Measurements from ENCODE around the gene APOBEC3C.
"Not testable (repeated sequence)": the region's sequence is repeated elsewhere in the genome, so short reads cannot be mapped to it uniquely, and the experiment has no call there.

APOBEC3C gene

DNA sequence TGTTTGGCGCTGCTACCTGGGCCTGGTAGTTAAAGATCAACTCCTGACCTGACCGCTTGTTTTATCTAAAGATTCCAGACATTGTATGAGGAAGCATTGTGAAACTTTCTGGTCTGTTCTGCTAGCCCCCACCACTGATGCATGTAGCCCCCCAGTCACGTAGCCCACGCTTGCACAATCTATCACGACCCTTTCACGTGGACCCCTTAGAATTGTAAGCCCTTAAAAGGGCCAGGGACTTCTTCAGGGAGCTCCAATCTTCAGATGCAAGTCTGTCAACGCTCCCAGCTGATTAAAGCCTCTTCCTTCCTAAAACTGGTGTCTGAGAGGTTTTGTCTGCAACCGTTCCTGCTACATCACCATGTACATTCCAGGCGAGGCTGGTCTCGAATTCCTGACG is 41.6 kb downstream of the APOBEC3C start:
- no peak overlapping the region for H3K27ac ChIP-seq (replicated peaks)
- no peak for DNase-seq (ENCODE audit: low read depth in 1 of 2, low spot score in 1 of 2)
- TF ChIP-seq POLR2AphosphoS5 (IDR thresholded peaks at IDR 0.05; ENCODE audit: low read depth), result no peak
- TF ChIP-seq SPI1 (IDR thresholded peaks at IDR 0.05; ENCODE audit: borderline replicate concordance, low read depth), result no peak
- no peak for TF ChIP-seq CTCF (IDR thresholded peaks at IDR 0.05; ENCODE audit: insufficient read depth, low read length)
- H3K27me3 ChIP-seq (ENCODE audit: insufficient read depth, poor library complexity, severe bottlenecking), result no peaks in the 10 kb centered on the region
- H3K4me3 ChIP-seq (replicated peaks; ENCODE audit: insufficient read depth, low read length), result no peak overlapping the region

- not testable (repeated sequence) for H3K4me3 ChIP-seq (replicated peaks; ENCODE audit: insufficient read depth, low read length); H3K27me3 ChIP-seq (ENCODE audit: insufficient read depth, poor library complexity, severe bottlenecking); H3K27ac ChIP-seq (replicated peaks)
- DNase-seq (ENCODE audit: low read depth in 1 of 2, low spot score in 1 of 2), result peak in 1 of 2 experiments; percentile 18
These were observed 47.2 kb downstream of the APOBEC3C start for GRCh38 chr22:39061290-39061689.

DNA sequence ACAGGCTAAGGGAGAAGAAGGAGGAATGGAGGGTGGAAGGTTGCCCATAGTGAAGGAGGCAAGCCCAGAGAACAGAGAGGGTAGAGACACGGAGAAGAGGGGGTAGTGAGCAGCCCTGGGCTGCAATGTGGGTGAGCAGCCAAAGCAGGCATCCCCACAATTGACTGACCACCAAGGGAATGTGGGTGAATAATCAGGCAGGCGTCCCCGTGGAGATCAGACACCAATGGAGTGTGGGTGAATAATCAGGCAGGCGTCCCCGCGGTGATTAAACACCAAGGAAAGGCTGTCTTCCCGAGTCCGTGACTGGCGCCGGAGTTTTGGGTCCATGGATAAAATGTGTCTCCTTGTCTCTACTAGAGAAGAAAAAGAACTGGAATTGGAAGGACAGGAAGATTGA is 47.9 kb downstream of the APOBEC3C start:
- H3K27ac ChIP-seq (replicated peaks); H3K4me3 ChIP-seq (replicated peaks; ENCODE audit: insufficient read depth, low read length); H3K27me3 ChIP-seq (ENCODE audit: insufficient read depth, poor library complexity, severe bottlenecking); DNase-seq (ENCODE audit: low read depth in 1 of 2, low spot score in 1 of 2): not testable (repeated sequence)

DNA sequence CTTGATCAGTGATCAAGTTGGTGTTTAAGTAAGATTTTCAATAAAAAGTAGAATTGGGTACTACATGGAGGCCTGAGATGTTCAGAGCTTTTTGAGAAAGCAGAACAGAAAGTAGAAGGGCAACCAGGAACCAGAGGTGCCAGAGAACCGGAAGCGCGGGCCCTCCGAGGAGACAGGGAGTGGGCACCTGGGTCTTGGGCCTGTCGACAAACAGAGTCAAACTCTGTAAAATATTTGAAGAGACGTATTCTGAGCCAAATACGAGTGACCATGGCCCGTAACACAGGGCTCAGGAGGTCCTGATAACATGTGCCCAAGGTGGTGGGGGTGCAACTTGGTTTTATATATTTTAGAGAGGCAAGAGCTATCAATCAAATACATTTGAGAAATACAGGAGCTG is 49.8 kb downstream of the APOBEC3C start:
- not testable (repeated sequence) for H3K27me3 ChIP-seq (ENCODE audit: insufficient read depth, poor library complexity, severe bottlenecking); DNase-seq (ENCODE audit: low read depth in 1 of 2, low spot score in 1 of 2); H3K4me3 ChIP-seq (replicated peaks; ENCODE audit: insufficient read depth, low read length); H3K27ac ChIP-seq (replicated peaks)

DNA sequence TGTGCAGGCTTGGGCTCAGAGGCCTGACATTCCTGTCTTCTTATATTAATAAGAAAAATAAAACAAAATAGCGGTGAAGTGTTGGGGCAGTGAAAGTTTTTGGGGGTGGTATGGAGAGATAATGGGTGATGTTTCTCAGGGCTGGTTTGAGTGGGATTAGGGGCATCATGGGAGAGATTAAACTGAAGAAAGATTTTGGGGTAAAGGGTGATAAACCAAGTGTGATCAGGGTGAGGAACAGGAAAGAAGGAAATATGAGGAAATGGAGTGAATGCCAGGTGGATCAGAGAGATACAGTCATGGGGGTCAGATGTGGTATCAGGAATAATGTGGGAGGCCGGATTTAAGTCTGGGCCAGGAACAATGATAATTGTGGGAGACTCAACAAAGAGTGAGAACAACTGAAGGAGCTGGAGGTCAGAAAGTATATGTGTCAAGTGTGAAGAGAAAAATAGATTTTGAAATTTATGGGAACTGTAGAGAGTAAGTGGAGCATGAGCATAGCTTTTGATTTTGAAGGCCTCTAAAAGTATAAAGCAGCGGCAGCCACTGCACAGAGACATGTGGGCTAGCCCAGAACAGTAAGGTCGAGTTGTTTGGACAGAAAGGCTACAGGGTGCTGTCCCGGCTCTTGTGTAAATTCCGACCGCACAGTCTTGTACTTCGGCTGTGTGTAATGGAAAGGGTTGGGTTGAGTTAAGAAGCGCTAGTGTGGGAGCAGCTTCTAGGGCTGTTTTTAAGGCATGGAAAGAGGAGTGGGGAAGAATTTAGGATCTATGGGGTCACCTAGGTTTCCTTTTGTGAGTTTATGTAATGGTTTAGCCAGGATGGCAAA is 52.6 kb downstream of the APOBEC3C start:
- not testable (repeated sequence) for DNase-seq (ENCODE audit: low read depth in 1 of 2, low spot score in 1 of 2); H3K4me3 ChIP-seq (replicated peaks; ENCODE audit: insufficient read depth, low read length); H3K27ac ChIP-seq (replicated peaks); H3K27me3 ChIP-seq (ENCODE audit: insufficient read depth, poor library complexity, severe bottlenecking)

GRCh38 chr22:39068033-39068785 is 54.2 kb downstream of the APOBEC3C start:
- Histone ChIP-seq H3K27me3 (ENCODE audit: insufficient read depth, poor library complexity, severe bottlenecking) (no peaks in the 10 kb centered on the region), H3K4me3 (replicated peaks; ENCODE audit: insufficient read depth, low read length) (no peak overlapping the region), H3K27ac (replicated peaks) (no peak overlapping the region)
- DNase-seq (ENCODE audit: low read depth in 1 of 2, low spot score in 1 of 2), result no peak
- TF ChIP-seq POLR2AphosphoS5 (IDR thresholded peaks at IDR 0.05; ENCODE audit: low read depth) (no peak), SPI1 (IDR thresholded peaks at IDR 0.05; ENCODE audit: borderline replicate concordance, low read depth) (no peak), GABPA (IDR thresholded peaks at IDR 0.05; ENCODE audit: low read depth) (no peak), REST (IDR thresholded peaks at IDR 0.05; ENCODE audit: insufficient replicate concordance, low read depth) (no peak), CTCF (IDR thresholded peaks at IDR 0.05; ENCODE audit: insufficient read depth, low read length) (no peak)

Data from HL-60 (cell line).